MM.1S (cell line): ENCODE results near the gene DDB1.

Experiments used
- DNase-seq: peaks from one replicate; pipeline ENCODE4 v3.0.0-alpha.2; 2015
- H2AFZ ChIP-seq: fragments of 300-600 bp; sonication (generic); 2 replicates; pipeline ENCODE4 v1.6.0; 2016; ENCODE audit warnings: antibody characterized with exemption, low read length
- H3F3A ChIP-seq: fragments of 300-600 bp; sonication (generic); 2 replicates; pipeline ENCODE4 v1.6.1; 2016; ENCODE audit warnings: mild to moderate bottlenecking, antibody characterized with exemption, low read length, moderate library complexity, mixed read lengths; ENCODE audit not compliant: insufficient read depth
- H3K27ac ChIP-seq: fragments of 300-600 bp; sonication (generic); 2 replicates; pipeline ENCODE4 v1.5.1; 2016; ENCODE audit warnings: mild to moderate bottlenecking, low read length
- H3K27me3 ChIP-seq: fragments of 300-600 bp; sonication (generic); replicated peaks from 2 replicates; pipeline ENCODE4 v1.6.0; 2016; ENCODE audit warnings: low read length; ENCODE audit not compliant: insufficient read depth
- H3K36me3 ChIP-seq: fragments of 300-600 bp; sonication (generic); replicated peaks from 2 replicates; pipeline ENCODE4 v1.6.1; 2016; ENCODE audit warnings: mild to moderate bottlenecking, low read length, mixed read lengths; ENCODE audit not compliant: insufficient read depth
- H3K4me1 ChIP-seq: fragments of 300-600 bp; sonication (generic); 2 replicates; pipeline ENCODE4 v1.6.1; 2016; ENCODE audit warnings: low read length, mixed read lengths
- H3K4me2 ChIP-seq: fragments of 300-600 bp; sonication (generic); 2 replicates; pipeline ENCODE4 v1.6.0; 2016; ENCODE audit warnings: low read depth, low read length
- H3K4me3 ChIP-seq: fragments of 300-600 bp; sonication (generic); 2 replicates; pipeline ENCODE4 v1.5.1; 2016; ENCODE audit warnings: low read length, mixed read lengths
- H3K79me2 ChIP-seq: fragments of 300-600 bp; sonication (generic); 2 replicates; pipeline ENCODE4 v1.6.1; 2016; ENCODE audit warnings: mixed run types, low read length, mixed read lengths
- H3K9ac ChIP-seq: fragments of 300-600 bp; sonication (generic); 2 replicates; pipeline ENCODE4 v1.6.1; 2016; ENCODE audit warnings: low read length, mixed read lengths
- H3K9me2 ChIP-seq: fragments of 300-600 bp; sonication (generic); replicated peaks from 2 replicates; pipeline ENCODE4 v1.6.1; 2016; ENCODE audit warnings: mild to moderate bottlenecking, low read length, mixed read lengths; ENCODE audit not compliant: insufficient read depth
- H3K9me3 ChIP-seq: fragments of 300-600 bp; sonication (generic); replicated peaks from 2 replicates; pipeline ENCODE4 v1.6.1; 2016; ENCODE audit warnings: mild to moderate bottlenecking, low read length, mixed read lengths; ENCODE audit not compliant: insufficient read depth
- H4K20me1 ChIP-seq: fragments of 300-600 bp; sonication (generic); 2 replicates; pipeline ENCODE4 v1.6.1; 2016; ENCODE audit warnings: mild to moderate bottlenecking, low read length, moderate library complexity, mixed read lengths; ENCODE audit not compliant: insufficient read depth
- CTCF ChIP-seq: fragments of 300-600 bp; sonication (generic); IDR thresholded peaks from 2 replicates; pipeline ENCODE4 v1.5.1; 2016; ENCODE audit warnings: antibody characterized with exemption, low read length, mixed read lengths
- EZH2 ChIP-seq: fragments of 300-600 bp; sonication (generic); optimal IDR thresholded peaks from 2 replicates; pipeline ENCODE3; 2017; ENCODE audit warnings: low read depth, mild to moderate bottlenecking, antibody characterized with exemption, low read length, mixed read lengths
- EZH2phosphoT487 ChIP-seq: fragments of 300-600 bp; sonication (generic); IDR thresholded peaks from 2 replicates; pipeline ENCODE4 v1.6.1; 2018; ENCODE audit warnings: antibody characterized with exemption, low read length

Gene DDB1

GRCh38 chr11:61328351-61328750 lies 4.6 kb downstream of the DDB1 start:
- DNase-seq, result no peak
- no peaks in the 10 kb centered on the region for H3K9me3 ChIP-seq
- no peak overlapping the region for H2AFZ ChIP-seq
- no peak overlapping the region for H3K4me2 ChIP-seq
- H3K4me1 ChIP-seq, result peaks cover 8% of the 10 kb centered on the region; the same call in 1 of the 2 replicates
- no peaks in the 10 kb centered on the region for H3K9me2 ChIP-seq
- H3K36me3 ChIP-seq, result peaks cover 19% of the 10 kb centered on the region; the same call in 1 of the 2 replicates
- TF ChIP-seq EZH2 (no peak), CTCF (no peak), EZH2phosphoT487 (no peak)
- 0 out of 2 replicates have a peak, but pooled peaks cover 11% of the 10 kb centered on the region for H4K20me1 ChIP-seq
- peaks cover 81% of the 10 kb centered on the region for H3K79me2 ChIP-seq
- H3K27me3 ChIP-seq, result no peaks in the 10 kb centered on the region
- H3K9ac ChIP-seq, result no peak overlapping the region
- no peak overlapping the region for H3K4me3 ChIP-seq
- no peaks in the 10 kb centered on the region for H3F3A ChIP-seq
- H3K27ac ChIP-seq, result no peak overlapping the region

- Histone ChIP-seq H3K36me3 (peaks cover 20% of the 10 kb centered on the region; the same call in 1 of the 2 replicates), H3K4me1 (peaks cover 8% of the 10 kb centered on the region; the same call in 1 of the 2 replicates), H3F3A (no peaks in the 10 kb centered on the region), H3K27ac (no peak overlapping the region), H3K4me3 (no peak overlapping the region), H3K79me2 (peaks cover 76% of the 10 kb centered on the region), H2AFZ (no peak overlapping the region), H3K9me2 (no peaks in the 10 kb centered on the region), H3K27me3 (no peaks in the 10 kb centered on the region), H3K4me2 (no peak overlapping the region), H3K9me3 (no peaks in the 10 kb centered on the region), H4K20me1 (0 out of 2 replicates have a peak, but pooled peaks cover 11% of the 10 kb centered on the region), H3K9ac (no peak overlapping the region)
- TF ChIP-seq CTCF, result no peak
- TF ChIP-seq EZH2phosphoT487, result no peak
- no peak for TF ChIP-seq EZH2
- DNase-seq, result no peak
Observed at GRCh38 chr11:61327669-61328071, 5.2 kb downstream of the DDB1 start.

GRCh38 chr11:61325649-61326414 lies 7.1 kb downstream of the DDB1 start:
- 0 out of 2 replicates have a peak, but pooled peaks cover 11% of the 10 kb centered on the region for H4K20me1 ChIP-seq
- H3K4me1 ChIP-seq, result no peaks in the 10 kb centered on the region
- peaks cover 25% of the 10 kb centered on the region; the same call in 1 of the 2 replicates for H3K36me3 ChIP-seq

More at GRCh38 chr11:61325649-61326414, 7.1 kb downstream of the DDB1 start:
- H3F3A ChIP-seq, result no peaks in the 10 kb centered on the region
- H3K4me3 ChIP-seq, result no peak overlapping the region
- peaks cover 58% of the 10 kb centered on the region for H3K79me2 ChIP-seq
- DNase-seq, result no peak
- no peak overlapping the region for H3K27ac ChIP-seq
- no peaks in the 10 kb centered on the region for H3K9me2 ChIP-seq
- TF ChIP-seq EZH2phosphoT487 (no peak), CTCF (no peak), EZH2 (no peak)
- no peaks in the 10 kb centered on the region for H3K27me3 ChIP-seq
- no peak overlapping the region for H3K9ac ChIP-seq
- H3K9me3 ChIP-seq, result no peaks in the 10 kb centered on the region
- no peak overlapping the region for H3K4me2 ChIP-seq
- no peak overlapping the region for H2AFZ ChIP-seq
